Measurements from ENCODE around the gene TTC7B.

GRCh38 chr14:90514566-90514965, 301.7 kb downstream of the TTC7B start:
- TF ChIP-seq TAF1 (IDR thresholded peaks at IDR 0.05; ENCODE audit: low read depth) (no peak), FOXM1 (IDR thresholded peaks at IDR 0.05; ENCODE audit: borderline replicate concordance, low read depth) (no peak), REST (IDR thresholded peaks at IDR 0.05; ENCODE audit: low read depth) (no peak), RAD21 (IDR thresholded peaks at IDR 0.05; ENCODE audit: low read depth) (no peak)
